Activated CD8-positive, alpha-beta memory T cell treated with anti-CD3 and anti-CD28 coated beads for 36 hours (primary cell): ENCODE measurements around the gene TP53I11. TPM values are rescaled to one million over a fixed set of nuclear protein-coding genes. Genes with fewer than 3 reads are reported as not detected.

ENCODE experiments used
- CTCF ChIA-PET: fragments of 350-600 bp; sonication (Branson Sonifier 250); formaldehyde crosslinking; loops from one replicate; lab custom pipeline; 2021; ENCODE audit warnings: antibody characterized with exemption; lab: Charles Lee
- POLR2A ChIA-PET: fragments of 350-600 bp; sonication (Branson Sonifier 250); formaldehyde crosslinking; loops from one replicate; lab custom pipeline; 2021; ENCODE audit warnings: antibody characterized with exemption; lab: Charles Lee
- total RNA-seq, 2 experiments: library from RNA; stranded (reverse); gene quantifications; one replicate each; pipeline ENCODE4 v1.2.3, GENCODE V29; 2021

Gene TP53I11
- total RNA-seq, 2 experiments from 2014 or later = 17.8 to 18.8 TPM

GRCh38 chr11:44945666-44946065 is 5.0 kb downstream of the TP53I11 start:
- ChIA-PET CTCF (interaction anchor here (0.9 to 24.4 kb wide), 4 partner anchors 8 to 158 kb away, joined by 3 to 585 read pairs (median 24); no protein-coding TSS in a partner anchor), POLR2A (no interaction called here)

- POLR2A ChIA-PET = no interaction called here
- CTCF ChIA-PET = interaction anchor here (0.6 to 24.4 kb wide), 5 partner anchors 8 to 159 kb away, joined by 3 to 585 read pairs (median 13); no protein-coding TSS in a partner anchor
Measured at GRCh38 chr11:44944853-44945235, 5.8 kb downstream of the TP53I11 start.

GRCh38 chr11:44944181-44944852 is 6.4 kb downstream of the TP53I11 start:
- CTCF ChIA-PET = interaction anchor here (1.1 to 24.4 kb wide), 4 partner anchors 7 to 160 kb away, joined by 3 to 585 read pairs (median 24); no protein-coding TSS in a partner anchor
- POLR2A ChIA-PET = no interaction called here

- POLR2A ChIA-PET = no interaction called here
- CTCF ChIA-PET = interaction anchor here (3.3 to 24.4 kb wide), 2 partner anchors 16 to 160 kb away, joined by 13 to 585 read pairs; no protein-coding TSS in a partner anchor
Measured at GRCh38 chr11:44943696-44944095, 7.0 kb downstream of the TP53I11 start.

- ChIA-PET CTCF (interaction anchor here (3.3 to 24.4 kb wide), 2 partner anchors 16 to 161 kb away, joined by 13 to 585 read pairs; no protein-coding TSS in a partner anchor), POLR2A (no interaction called here)
Measured at GRCh38 chr11:44943118-44943517, 7.6 kb downstream of the TP53I11 start.

- POLR2A ChIA-PET = no interaction called here
Measured at GRCh38 chr11:44942029-44942955, 8.4 kb downstream of the TP53I11 start.

GRCh38 chr11:44941259-44942021 is 9.2 kb downstream of the TP53I11 start:
- POLR2A ChIA-PET = interaction anchor here (0.5 kb wide), 1 partner anchor 139 kb away, joined by 5 read pairs; no protein-coding TSS in a partner anchor
- CTCF ChIA-PET = interaction anchor here (0.6 to 24.4 kb wide), 3 partner anchors 13 to 842 kb away, joined by 3 to 585 read pairs (median 16); no protein-coding TSS in a partner anchor

More at GRCh38 chr11:44942029-44942955, 8.4 kb downstream of the TP53I11 start:
- CTCF ChIA-PET = interaction anchor here (1.8 to 24.4 kb wide), 3 partner anchors 14 to 162 kb away, joined by 13 to 585 read pairs (median 16); no protein-coding TSS in a partner anchor

- POLR2A ChIA-PET = no interaction called here
- CTCF ChIA-PET = interaction anchor here (0.6 to 24.4 kb wide), 3 partner anchors 13 to 843 kb away, joined by 3 to 585 read pairs (median 16); no protein-coding TSS in a partner anchor
Measured at GRCh38 chr11:44940835-44941234, 9.8 kb downstream of the TP53I11 start.

- ChIA-PET CTCF (interaction anchor here (1.8 to 24.4 kb wide), 2 partner anchors 12 to 164 kb away, joined by 16 to 585 read pairs; no protein-coding TSS in a partner anchor), POLR2A (no interaction called here)
Measured at GRCh38 chr11:44940404-44940803, 10.3 kb downstream of the TP53I11 start.

GRCh38 chr11:44939673-44940395 is 10.8 kb downstream of the TP53I11 start:
- POLR2A ChIA-PET = no interaction called here
- CTCF ChIA-PET = interaction anchor here (1.8 to 24.4 kb wide), 2 partner anchors 12 to 164 kb away, joined by 16 to 585 read pairs; no protein-coding TSS in a partner anchor

- ChIA-PET POLR2A (no interaction called here), CTCF (interaction anchor here (1.0 to 24.4 kb wide), 6 partner anchors 8 to 166 kb away, joined by 3 to 585 read pairs (median 25); no protein-coding TSS in a partner anchor)
Measured at GRCh38 chr11:44938066-44938691, 12.5 kb downstream of the TP53I11 start.

GRCh38 chr11:44936951-44937543 is 13.6 kb downstream of the TP53I11 start:
- ChIA-PET POLR2A (interaction anchor here (1.4 kb wide), 1 partner anchor 166 kb away, joined by 6 read pairs; no protein-coding TSS in a partner anchor), CTCF (interaction anchor here (0.8 to 24.4 kb wide), 21 partner anchors 10 to 396 kb away, joined by 3 to 585 read pairs (median 4); partner anchors contain the start of gene TP53I11)

- POLR2A ChIA-PET = interaction anchor here (1.4 kb wide), 1 partner anchor 166 kb away, joined by 6 read pairs; no protein-coding TSS in a partner anchor
- CTCF ChIA-PET = interaction anchor here (0.6 to 24.4 kb wide), 32 partner anchors 9 to 396 kb away, joined by 3 to 585 read pairs (median 4); partner anchors contain the start of gene TP53I11
Measured at GRCh38 chr11:44936525-44936924, 14.2 kb downstream of the TP53I11 start.

GRCh38 chr11:44934735-44935250 is 15.9 kb downstream of the TP53I11 start:
- ChIA-PET CTCF (interaction anchor here (4.2 to 24.4 kb wide), 2 partner anchors 7 to 169 kb away, joined by 36 to 585 read pairs; no protein-coding TSS in a partner anchor), POLR2A (no interaction called here)

- CTCF ChIA-PET = interaction anchor here (1.2 to 24.4 kb wide), 2 partner anchors 13 to 170 kb away, joined by 4 to 585 read pairs; no protein-coding TSS in a partner anchor
Measured at GRCh38 chr11:44934110-44934509, 16.6 kb downstream of the TP53I11 start.

GRCh38 chr11:44931466-44931865 is 19.2 kb downstream of the TP53I11 start:
- CTCF ChIA-PET = interaction anchor here (0.7 to 24.4 kb wide), 5 partner anchors 24 to 400 kb away, joined by 3 to 585 read pairs (median 4); no protein-coding TSS in a partner anchor
- POLR2A ChIA-PET = no interaction called here

More at GRCh38 chr11:44934110-44934509, 16.6 kb downstream of the TP53I11 start:
- POLR2A ChIA-PET = no interaction called here
